ENCODE measurements around the gene LAMC2. TPM values are rescaled to one million over a fixed set of nuclear protein-coding genes. Genes with fewer than 3 reads are reported as not detected.

LAMC2 gene
- total RNA-seq, 4 donors from 2014 or later = 24.2 to 46.5 (median 35.5) TPM

DNA sequence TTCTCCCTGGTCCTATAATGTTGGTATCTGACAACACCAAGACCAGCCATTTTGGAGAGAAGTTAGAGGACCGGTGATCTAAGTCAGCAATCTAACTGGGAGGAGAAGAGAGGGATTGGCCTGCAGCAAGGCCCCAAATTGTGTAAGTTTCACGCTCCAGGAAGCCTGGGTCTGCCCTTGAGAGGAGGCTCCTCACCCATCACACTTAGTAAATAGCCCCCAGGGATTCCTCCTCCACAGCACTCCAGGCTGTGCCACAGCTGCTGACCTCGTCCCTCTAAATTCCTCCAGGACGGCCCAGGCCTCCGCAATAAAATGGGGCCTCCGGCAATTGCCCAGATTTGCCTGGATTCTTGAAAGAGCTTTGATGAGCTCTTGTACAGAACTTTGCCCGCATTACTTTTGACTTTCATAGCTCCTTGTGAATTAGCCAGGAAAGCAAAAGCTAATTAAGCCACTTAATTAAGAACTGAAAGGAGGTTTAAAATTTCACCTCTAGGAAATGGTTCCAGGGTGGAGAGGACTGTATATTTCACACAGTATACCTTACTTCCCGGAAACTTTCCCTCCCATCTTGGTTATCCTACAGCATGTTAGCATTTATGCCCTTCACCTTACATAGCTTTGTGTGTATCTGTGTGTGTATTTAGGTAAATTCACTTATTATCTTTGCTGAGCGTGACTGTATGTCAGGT is 90.5 kb downstream of the LAMC2 start:
- WGBS = 93% methylated on average over 9 of the region's 9 CpGs
- TF ChIP-seq, protein P1, sequence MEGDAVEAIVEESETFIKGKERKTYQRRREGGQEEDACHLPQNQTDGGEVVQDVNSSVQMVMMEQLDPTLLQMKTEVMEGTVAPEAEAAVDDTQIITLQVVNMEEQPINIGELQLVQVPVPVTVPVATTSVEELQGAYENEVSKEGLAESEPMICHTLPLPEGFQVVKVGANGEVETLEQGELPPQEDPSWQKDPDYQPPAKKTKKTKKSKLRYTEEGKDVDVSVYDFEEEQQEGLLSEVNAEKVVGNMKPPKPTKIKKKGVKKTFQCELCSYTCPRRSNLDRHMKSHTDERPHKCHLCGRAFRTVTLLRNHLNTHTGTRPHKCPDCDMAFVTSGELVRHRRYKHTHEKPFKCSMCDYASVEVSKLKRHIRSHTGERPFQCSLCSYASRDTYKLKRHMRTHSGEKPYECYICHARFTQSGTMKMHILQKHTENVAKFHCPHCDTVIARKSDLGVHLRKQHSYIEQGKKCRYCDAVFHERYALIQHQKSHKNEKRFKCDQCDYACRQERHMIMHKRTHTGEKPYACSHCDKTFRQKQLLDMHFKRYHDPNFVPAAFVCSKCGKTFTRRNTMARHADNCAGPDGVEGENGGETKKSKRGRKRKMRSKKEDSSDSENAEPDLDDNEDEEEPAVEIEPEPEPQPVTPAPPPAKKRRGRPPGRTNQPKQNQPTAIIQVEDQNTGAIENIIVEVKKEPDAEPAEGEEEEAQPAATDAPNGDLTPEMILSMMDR (IDR thresholded peaks at IDR 0.05) = no peak
- TF ChIP-seq POLR2AphosphoS5 (IDR thresholded peaks at IDR 0.05) = no peak
- no peak for TF ChIP-seq EP300 (IDR thresholded peaks at IDR 0.05)
- no peak for TF ChIP-seq POLR2A (IDR thresholded peaks at IDR 0.05)
- DNase-seq (ENCODE audit: low spot score in 2 of 2) = peak in 1 of 2 donors; percentile 37
- Histone ChIP-seq H3K27me3 (no peaks in the 10 kb centered on the region), H3K9me3 (no peaks in the 10 kb centered on the region), H3K4me1 (peaks cover 46% of the 10 kb centered on the region), H3K27ac (no peak overlapping the region), H3K36me3 (no peaks in the 10 kb centered on the region), H3K4me3 (no peak overlapping the region)

- no peak overlapping the region for H3K27ac ChIP-seq
- H3K27me3 ChIP-seq = no peaks in the 10 kb centered on the region
- TF ChIP-seq POLR2A (IDR thresholded peaks at IDR 0.05) (no peak), EP300 (IDR thresholded peaks at IDR 0.05) (no peak), POLR2AphosphoS5 (IDR thresholded peaks at IDR 0.05) (no peak)
- TF ChIP-seq, protein P1 (IDR thresholded peaks at IDR 0.05) = no peak
- H3K4me3 ChIP-seq = no peak overlapping the region
- no peak for DNase-seq (ENCODE audit: low spot score in 2 of 2)
- peaks cover 59% of the 10 kb centered on the region for H3K4me1 ChIP-seq
- WGBS = 75% methylated on average over 7 of the region's 7 CpGs
- no peaks in the 10 kb centered on the region for H3K9me3 ChIP-seq
- H3K36me3 ChIP-seq = no peaks in the 10 kb centered on the region
Measured at GRCh38 chr1:183277821-183278738, 92.0 kb downstream of the LAMC2 start.

- 53% methylated on average over 9 of the region's 12 CpGs for WGBS
- no peak overlapping the region for H3K4me3 ChIP-seq
- peak overlapping the region; percentile 64 for H3K27ac ChIP-seq
- H3K27me3 ChIP-seq = no peaks in the 10 kb centered on the region
- no peak for TF ChIP-seq POLR2AphosphoS5 (IDR thresholded peaks at IDR 0.05)
- TF ChIP-seq POLR2A (IDR thresholded peaks at IDR 0.05) = no peak
- TF ChIP-seq EP300 (IDR thresholded peaks at IDR 0.05) = no peak
- TF ChIP-seq, protein P1 (IDR thresholded peaks at IDR 0.05) = no peak
- no peaks in the 10 kb centered on the region for H3K9me3 ChIP-seq
- no peak for DNase-seq (ENCODE audit: low spot score in 2 of 2)
- H3K36me3 ChIP-seq = no peaks in the 10 kb centered on the region
- peaks cover 59% of the 10 kb centered on the region for H3K4me1 ChIP-seq
Measured at GRCh38 chr1:183278739-183279591, 92.9 kb downstream of the LAMC2 start.

GRCh38 chr1:183279835-183280234 is 93.8 kb downstream of the LAMC2 start:
- WGBS = 54% methylated on average over 6 of the region's 6 CpGs
- Histone ChIP-seq H3K4me1 (peaks cover 61% of the 10 kb centered on the region), H3K4me3 (no peak overlapping the region), H3K36me3 (no peaks in the 10 kb centered on the region), H3K9me3 (no peaks in the 10 kb centered on the region), H3K27me3 (no peaks in the 10 kb centered on the region), H3K27ac (peak overlapping the region; percentile 64)
- TF ChIP-seq, protein P1 (IDR thresholded peaks at IDR 0.05) = no peak
- TF ChIP-seq EP300 (IDR thresholded peaks at IDR 0.05) = no peak
- TF ChIP-seq POLR2A (IDR thresholded peaks at IDR 0.05) = no peak
- no peak for DNase-seq (ENCODE audit: low spot score in 2 of 2)
